ENCODE measurements around the gene SLC1A2. TPM values are rescaled to one million over a fixed set of nuclear protein-coding genes. Genes with fewer than 3 reads are reported as not detected.

The SLC1A2 gene
- total RNA-seq, 1 experiment from 2014 or later: 0.50 TPM

DNA sequence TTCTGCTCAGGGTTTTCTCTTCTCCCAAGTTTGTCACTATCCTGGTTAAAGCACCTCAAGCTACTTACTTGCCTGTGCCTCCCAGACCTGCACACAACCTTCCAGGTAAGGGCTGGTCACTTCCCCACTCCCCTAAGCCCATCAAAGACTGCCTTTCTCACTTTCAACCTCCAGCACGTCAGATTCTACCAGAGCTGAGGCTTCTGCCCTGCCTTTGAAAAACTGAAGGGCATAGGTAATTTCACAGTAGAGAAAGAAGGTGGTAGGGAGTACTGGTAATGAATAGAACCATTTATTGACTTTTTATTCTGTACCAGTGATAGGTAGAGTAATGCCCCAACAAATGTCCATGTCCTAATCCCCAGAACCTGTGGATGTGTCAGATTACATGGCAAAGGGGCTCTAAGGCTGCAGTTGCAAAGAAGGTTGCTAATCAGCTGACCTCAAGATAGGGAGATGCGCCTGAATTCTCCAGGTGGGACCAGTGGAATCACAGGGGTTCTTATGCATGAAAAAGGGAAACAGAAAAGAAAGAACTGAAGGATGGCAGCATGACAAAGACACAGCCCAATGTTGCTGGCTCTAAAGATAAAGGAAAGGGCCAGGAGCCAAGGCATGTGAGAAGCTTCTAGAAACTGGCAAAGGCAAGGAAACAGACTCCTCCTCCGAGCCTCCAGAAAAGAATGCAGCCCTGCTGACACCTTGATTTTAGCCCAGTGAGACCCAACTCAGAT, 89.0 kb downstream of the SLC1A2 start:
- peak overlapping the region in 1 of 3 experiments; percentile 60; a peak in 1 of 7 replicates for H3K27ac Mint-ChIP-seq
- Histone ChIP-seq H3K27me3 (ENCODE audit: insufficient read depth, low read length) (peaks cover 8% of the 10 kb centered on the region; the same call in 1 of the 2 replicates), H3K4ac (ENCODE audit: low read depth, low read length) (no peak overlapping the region), H4K20me1 (ENCODE audit: control insufficient read depth, insufficient read depth, insufficient read length) (no peaks in the 10 kb centered on the region), H3K4me2 (ENCODE audit: insufficient read depth, insufficient read length, low read length) (no peak overlapping the region), H3K9me3 (ENCODE audit: control insufficient read depth, low read depth, low read length) (no peaks in the 10 kb centered on the region), H2AFZ (ENCODE audit: low read length) (no peak overlapping the region), H2BK12ac (ENCODE audit: insufficient read length, low read depth, low read length) (no peak overlapping the region), H2BK120ac (ENCODE audit: low read depth, low read length, poor library complexity, severe bottlenecking) (no peak overlapping the region), H3K79me1 (ENCODE audit: insufficient read depth, low read depth, low read length, poor library complexity, severe bottlenecking) (no peaks in the 10 kb centered on the region), H3K4me1 (ENCODE audit: insufficient read depth, low read length) (no peaks in the 10 kb centered on the region; the same call in 1 of the 2 replicates), H4K5ac (ENCODE audit: insufficient read length, low read depth, low read length) (no peak overlapping the region), H3K23me2 (ENCODE audit: insufficient read length, low read depth, low read length, poor library complexity, severe bottlenecking) (no peaks in the 10 kb centered on the region), H3K56ac (ENCODE audit: insufficient read length, low read depth, low read length) (no peak overlapping the region), H4K8ac (replicated peaks; ENCODE audit: insufficient read length, low read depth, low read length) (no peak overlapping the region), H3K18ac (ENCODE audit: insufficient read length, low read depth, low read length) (no peak overlapping the region), H3K14ac (ENCODE audit: insufficient read depth, low read length) (no peak overlapping the region), H3K9ac (ENCODE audit: extremely low read depth, insufficient read length, low read length) (no peak overlapping the region), H3K23ac (ENCODE audit: insufficient read length, low read depth, low read length) (no peak overlapping the region), H2AK5ac (ENCODE audit: insufficient read length, low read length) (no peak overlapping the region), H4K91ac (ENCODE audit: insufficient read length, low read depth, low read length) (no peak overlapping the region), H2BK5ac (ENCODE audit: insufficient read length, low read length) (no peak overlapping the region), H2BK20ac (ENCODE audit: low read depth, low read length, poor library complexity, severe bottlenecking) (no peak overlapping the region), H3K27ac (ENCODE audit: insufficient read length, low read depth, low read length) (no peak overlapping the region), H3T11ph (ENCODE audit: low read length) (no peak overlapping the region), H3K79me2 (ENCODE audit: insufficient read depth, low read length) (no peaks in the 10 kb centered on the region), H2BK15ac (ENCODE audit: low read depth, low read length) (no peak overlapping the region)
- no peak overlapping the region for H3K4me3 Mint-ChIP-seq
- DNase-seq: peak; percentile 68
- H3K9me3 Mint-ChIP-seq: peaks cover 22 to 23% of the 10 kb centered on the region in 2 experiments
- H3K36me3 Mint-ChIP-seq (ENCODE audit: insufficient read depth in 1 of 3, low read depth in 3 of 3): peaks cover 0 to 18% (median 5%) of the 10 kb centered on the region in 3 experiments; a peak in 5 of 7 replicates
- H3K4me1 Mint-ChIP-seq: peaks cover 14 to 20% of the 10 kb centered on the region in 2 experiments
- H3K27me3 Mint-ChIP-seq (ENCODE audit: low read depth): peaks cover 87% of the 10 kb centered on the region
- TF ChIP-seq, protein P1, sequence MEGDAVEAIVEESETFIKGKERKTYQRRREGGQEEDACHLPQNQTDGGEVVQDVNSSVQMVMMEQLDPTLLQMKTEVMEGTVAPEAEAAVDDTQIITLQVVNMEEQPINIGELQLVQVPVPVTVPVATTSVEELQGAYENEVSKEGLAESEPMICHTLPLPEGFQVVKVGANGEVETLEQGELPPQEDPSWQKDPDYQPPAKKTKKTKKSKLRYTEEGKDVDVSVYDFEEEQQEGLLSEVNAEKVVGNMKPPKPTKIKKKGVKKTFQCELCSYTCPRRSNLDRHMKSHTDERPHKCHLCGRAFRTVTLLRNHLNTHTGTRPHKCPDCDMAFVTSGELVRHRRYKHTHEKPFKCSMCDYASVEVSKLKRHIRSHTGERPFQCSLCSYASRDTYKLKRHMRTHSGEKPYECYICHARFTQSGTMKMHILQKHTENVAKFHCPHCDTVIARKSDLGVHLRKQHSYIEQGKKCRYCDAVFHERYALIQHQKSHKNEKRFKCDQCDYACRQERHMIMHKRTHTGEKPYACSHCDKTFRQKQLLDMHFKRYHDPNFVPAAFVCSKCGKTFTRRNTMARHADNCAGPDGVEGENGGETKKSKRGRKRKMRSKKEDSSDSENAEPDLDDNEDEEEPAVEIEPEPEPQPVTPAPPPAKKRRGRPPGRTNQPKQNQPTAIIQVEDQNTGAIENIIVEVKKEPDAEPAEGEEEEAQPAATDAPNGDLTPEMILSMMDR (conservative IDR thresholded peaks at IDR 0.05): no peak
- WGBS (ENCODE audit: extremely low coverage, insufficient read length, low lambda C conversion rate): no CpG with 5 or more reads among the region's 3 CpGs

Measured in H9 (cell line).